ENCODE results near the gene FHOD3.

FHOD3 gene

GRCh38 chr18:36828630-36829361 is 531.3 kb downstream of the FHOD3 start, which contains the start of the genes KIAA1328 and TPGS2:
KIAA1328 (plus strand) TSS chr18:36829127; CDS start chr18:36829139, 12 bp downstream.
TPGS2 (minus strand) TSS chr18:36829002; CDS start chr18:36828767, 235 bp downstream.
- Histone ChIP-seq H3K36me3 (ENCODE audit: control insufficient read depth, low read depth, low read length) (no peaks in the 10 kb centered on the region), H3K27me3 (ENCODE audit: control insufficient read depth, insufficient read depth, low read length) (peaks cover 6% of the 10 kb centered on the region), H3K27ac (ENCODE audit: low read length) (peak within 1 kb of the TSS; percentile 41), H3K4me3 (ENCODE audit: low read length) (peak within 1 kb of the TSS; percentile 95), H3K9ac (ENCODE audit: low read length) (peak within 1 kb of the TSS; percentile 81), H3K4me1 (ENCODE audit: control insufficient read depth, low read depth, low read length) (no peaks in the 10 kb centered on the region), H3K9me3 (ENCODE audit: control insufficient read depth, low read depth, low read length) (no peaks in the 10 kb centered on the region)

All from iPS-18a (cell line).